DOHH2 (cell line): Measurements from ENCODE around the gene ENKUR.

Experiments
- EZH2phosphoT487 ChIP-seq: fragments of 200-600 bp; sonication (generic); IDR thresholded peaks from 2 replicates; pipeline ENCODE4 v1.6.1; 2017; ENCODE audit warnings: borderline replicate concordance, mild to moderate bottlenecking, antibody characterized with exemption, low read length, moderate library complexity, mixed read lengths
- TF ChIP-seq, protein P1 (sequence below): fragments of 200-600 bp; sonication (generic); IDR thresholded peaks from one replicate; pipeline ENCODE4 v1.5.1; 2014; ENCODE audit warnings: antibody characterized with exemption, mild to moderate bottlenecking, low read depth, low read length; ENCODE audit not compliant: poor library complexity, severe bottlenecking

DNA sequence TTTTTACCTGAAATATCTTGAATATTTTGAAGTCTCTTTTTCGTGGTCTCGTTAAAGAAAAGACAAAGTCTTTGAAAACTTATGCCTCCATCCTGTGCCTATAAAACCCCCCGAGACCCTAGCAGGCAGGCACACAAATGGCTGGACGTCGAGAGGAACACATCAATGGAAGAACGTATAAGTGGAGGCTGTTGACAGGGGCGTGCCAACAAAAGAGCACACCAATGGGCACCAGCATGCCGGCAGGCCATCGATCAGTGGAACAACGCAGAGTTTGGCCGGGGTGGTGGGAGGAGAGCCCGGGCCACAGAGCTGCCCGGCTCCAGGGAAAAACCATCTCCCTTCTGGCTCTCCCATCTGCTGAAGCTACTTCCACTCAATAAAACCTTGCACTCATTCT lies 24.7 kb downstream of the ENKUR start:
- TF ChIP-seq, protein P1, sequence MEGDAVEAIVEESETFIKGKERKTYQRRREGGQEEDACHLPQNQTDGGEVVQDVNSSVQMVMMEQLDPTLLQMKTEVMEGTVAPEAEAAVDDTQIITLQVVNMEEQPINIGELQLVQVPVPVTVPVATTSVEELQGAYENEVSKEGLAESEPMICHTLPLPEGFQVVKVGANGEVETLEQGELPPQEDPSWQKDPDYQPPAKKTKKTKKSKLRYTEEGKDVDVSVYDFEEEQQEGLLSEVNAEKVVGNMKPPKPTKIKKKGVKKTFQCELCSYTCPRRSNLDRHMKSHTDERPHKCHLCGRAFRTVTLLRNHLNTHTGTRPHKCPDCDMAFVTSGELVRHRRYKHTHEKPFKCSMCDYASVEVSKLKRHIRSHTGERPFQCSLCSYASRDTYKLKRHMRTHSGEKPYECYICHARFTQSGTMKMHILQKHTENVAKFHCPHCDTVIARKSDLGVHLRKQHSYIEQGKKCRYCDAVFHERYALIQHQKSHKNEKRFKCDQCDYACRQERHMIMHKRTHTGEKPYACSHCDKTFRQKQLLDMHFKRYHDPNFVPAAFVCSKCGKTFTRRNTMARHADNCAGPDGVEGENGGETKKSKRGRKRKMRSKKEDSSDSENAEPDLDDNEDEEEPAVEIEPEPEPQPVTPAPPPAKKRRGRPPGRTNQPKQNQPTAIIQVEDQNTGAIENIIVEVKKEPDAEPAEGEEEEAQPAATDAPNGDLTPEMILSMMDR: no peak
- TF ChIP-seq EZH2phosphoT487: no peak
